HepG2 (cell line): Measurements from ENCODE around the gene CASTOR1. TPM values are rescaled to one million over a fixed set of nuclear protein-coding genes. Genes with fewer than 3 reads are reported as not detected.

Experiments
- ATAC-seq: fragments of 200-7000 bp; cut with Tn5 transposase; 3 replicates; pipeline ENCODE4 v1.9.1; 2020; ENCODE audit warnings: mild to moderate bottlenecking, moderate library complexity
- BruUV-seq: library from RNA; stranded (reverse); fragments of 400-500 nt; replicated peaks from 2 replicates; lab custom pipeline; 2021; lab: Mats Ljungman, UMichigan
- CTCF ChIA-PET: fragments of 300-600 bp; formaldehyde crosslinking; extraction: SDS; loops from one replicate; lab custom pipeline; 2021; ENCODE audit warnings: low total read pairs, inconsistent platforms, low intra/inter-chr PET ratio; lab: Yijun Ruan, JAX
- POLR2A ChIA-PET: fragments of 350-600 bp; sonication (Branson Sonifier 250); formaldehyde crosslinking; loops from one replicate; lab custom pipeline; 2020; ENCODE audit warnings: antibody characterized with exemption, inconsistent platforms; lab: Yijun Ruan, JAX
- DNase-seq: peaks from one replicate; pipeline ENCODE4 v3.0.0-alpha.2; 2015; ENCODE audit warnings: low spot score
- FAIRE-seq: peaks from 3 replicates; lab custom pipeline; 2011; peaks lifted over from hg19 to GRCh38; lab: Jason Lieb, UNC
- H2AFZ ChIP-seq: one replicate; pipeline ENCODE4 v1.6.1; 2011; ENCODE audit warnings: low read length, inconsistent platforms
- H3K27ac ChIP-seq: fragments of 300-600 bp; 3 replicates; pipeline ENCODE4 v1.8.0; 2011; ENCODE audit warnings: mixed run types, mild to moderate bottlenecking, mixed read lengths, low read length, inconsistent platforms; ENCODE audit not compliant: insufficient read depth; ENCODE audit errors: extremely low read length
- H3K27me3 ChIP-seq, 2 experiments: fragments of 200-600 bp in 1 of 2; 2 replicates in 1 of 2; 3 replicates in 1 of 2; pipeline versions ENCODE4 v1.6.0 to v1.8.0; 2011; ENCODE audit warnings: low read length in 2 of 2, mild to moderate bottlenecking in 2 of 2, moderate library complexity in 2 of 2, inconsistent platforms in 1 of 2; ENCODE audit not compliant: insufficient read depth in 2 of 2, control insufficient read depth in 1 of 2
- H3K36me3 ChIP-seq, 2 experiments: fragments of 200-600 bp in 1 of 2; replicated peaks in 1 of 2; 2 replicates in 1 of 2; 3 replicates in 1 of 2; pipeline versions ENCODE4 v1.5.1 to v1.8.0; 2011; ENCODE audit warnings: low read length in 2 of 2, inconsistent platforms in 1 of 2; ENCODE audit not compliant: insufficient read depth in 2 of 2, control insufficient read depth in 1 of 2
- H3K4me1 ChIP-seq: 2 replicates; pipeline ENCODE4 v1.5.1; 2012; ENCODE audit warnings: low read length, inconsistent platforms; ENCODE audit not compliant: insufficient read depth
- H3K4me2 ChIP-seq: 2 replicates; pipeline ENCODE4 v1.6.0; 2011; ENCODE audit warnings: low read depth, low read length, inconsistent platforms
- H3K4me3 ChIP-seq, 3 experiments: fragments of 200-600 bp in 1 of 3; sonication (generic), shearing (Covaris generic) in 1 of 3; replicated peaks in 1 of 3; 2 replicates each; pipeline ENCODE4 v1.5.1; 2011 to 2016; ENCODE audit warnings: low read length in 3 of 3, inconsistent platforms in 2 of 3, low read depth in 2 of 3, mild to moderate bottlenecking in 2 of 3, control low read depth in 1 of 3, mixed read lengths in 1 of 3; ENCODE audit not compliant: insufficient read depth in 1 of 3
- H3K79me2 ChIP-seq: one replicate; pipeline ENCODE4 v1.6.1; 2011; ENCODE audit warnings: low read length, inconsistent platforms; ENCODE audit not compliant: insufficient read depth
- H3K9ac ChIP-seq: 2 replicates; pipeline ENCODE4 v1.6.0; 2011; ENCODE audit warnings: mild to moderate bottlenecking, low read depth, low read length, inconsistent platforms; ENCODE audit not compliant: insufficient read depth
- H3K9me3 ChIP-seq: 2 replicates; pipeline ENCODE4 v1.5.1; 2012; ENCODE audit warnings: mild to moderate bottlenecking, low read length
- H4K20me1 ChIP-seq: 2 replicates; pipeline ENCODE4 v1.6.0; 2011; ENCODE audit warnings: inconsistent platforms, mild to moderate bottlenecking, low read length, moderate library complexity; ENCODE audit not compliant: insufficient read depth
- BRF2 ChIP-seq: sonication (generic); formaldehyde crosslinking; IDR thresholded peaks from 2 replicates; pipeline ENCODE4 v1.8.1; 2022; ENCODE audit warnings: mild to moderate bottlenecking, missing genetic modification reagents
- FOSL2 ChIP-seq: sonication (generic); formaldehyde crosslinking; IDR thresholded peaks from 2 replicates; pipeline ENCODE4 v1.4.0; 2020; ENCODE audit warnings: missing genetic modification reagents
- GATA4 ChIP-seq: sonication (generic); IDR thresholded peaks from 2 replicates; pipeline ENCODE4 v1.6.1; 2016; ENCODE audit warnings: antibody characterized with exemption, low read depth, borderline replicate concordance
- HMGA1 ChIP-seq: sonication (generic); formaldehyde crosslinking; conservative IDR thresholded peaks from 2 replicates; pipeline ENCODE4 v1.4.0; 2020; ENCODE audit warnings: missing genetic modification reagents
- PCBP1 ChIP-seq: fragments of 200-400 bp; formaldehyde crosslinking; IDR thresholded peaks from 2 replicates; pipeline ENCODE4 v1.6.1; 2017; ENCODE audit warnings: mild to moderate bottlenecking, low read depth, low read length, borderline replicate concordance
- RARA ChIP-seq: IDR thresholded peaks from 2 replicates; pipeline ENCODE4 v1.6.1; 2016; ENCODE audit warnings: missing genetic modification reagents, missing compliant biosample characterization
- RFX1 ChIP-seq: fragments of 450-650 bp; IDR thresholded peaks from 2 replicates; pipeline ENCODE4 v1.6.1; 2017
- TAF15 ChIP-seq: fragments of 200-400 bp; formaldehyde crosslinking; IDR thresholded peaks from one replicate; pipeline ENCODE4 v1.6.1; 2018; ENCODE audit warnings: mild to moderate bottlenecking, low read depth, low read length; ENCODE audit not compliant: poor library complexity, severe bottlenecking
- TMF1 ChIP-seq: sonication (generic); formaldehyde crosslinking; IDR thresholded peaks from 2 replicates; pipeline ENCODE4 v1.8.1; 2022; ENCODE audit warnings: low read depth, missing genetic modification reagents
- YEATS4 ChIP-seq: sonication (generic); formaldehyde crosslinking; IDR thresholded peaks from 2 replicates; pipeline ENCODE4 v1.4.0; 2020; ENCODE audit warnings: missing genetic modification reagents, borderline replicate concordance
- ZNF558 ChIP-seq: sonication (generic); formaldehyde crosslinking; IDR thresholded peaks from 2 replicates; pipeline ENCODE4 v1.9.0; 2022; ENCODE audit warnings: mild to moderate bottlenecking, missing genetic modification reagents, borderline replicate concordance
- ZNF567 ChIP-seq: sonication (generic); formaldehyde crosslinking; IDR thresholded peaks from 2 replicates; pipeline ENCODE4 v1.8.1; 2023; ENCODE audit warnings: mild to moderate bottlenecking, missing genetic modification reagents, borderline replicate concordance
- WGBS: methylation state at CpG from one replicate; pipeline ENCODE4 v1.1.6; 2017; ENCODE audit warnings: low lambda C conversion rate; 5-methylcytosine and 5-hydroxymethylcytosine counted together
- in situ Hi-C: cut with HindIII; loops from 2 replicates; pipeline ENCODE4 v1.10.0; 2017; ENCODE audit warnings: low pct_unique_long_range_greater_than_20kb; ENCODE audit not compliant: extremely low pct_ligation_motif_present
- intact Hi-C: fragments of 100-400 bp; cut with micrococcal nuclease; formaldehyde crosslinking; loops from one replicate; pipeline ENCODE4 v1.10.0; 2022; ENCODE audit not compliant: unreplicated experiment
- polyA plus RNA-seq, 8 experiments: library from polyadenylated mRNA; depleted of rRNA in 3 of 8; stranded (reverse) in 7 of 8; unstranded in 1 of 8; fragments of >200 nt; fragmentation: Illumina TruSeq in 4 of 8; extraction: Trizol in 4 of 8; gene quantifications; 2 replicates each; pipeline versions ENCODE4 v1.2.1 to v1.2.3, GENCODE V29; 2011 to 2016; ENCODE audit warnings: low read depth in 4 of 8, missing spikeins in 1 of 8, mixed read lengths in 1 of 8; ENCODE audit not compliant: insufficient read depth in 1 of 8
- total RNA-seq, 5 experiments: library from RNA; depleted of rRNA; stranded (reverse); fragments of >200 nt; fragmentation: Illumina TruSeq; extraction: Trizol; gene quantifications; 2 replicates each; pipeline ENCODE4 v1.2.3, GENCODE V29; 2016; ENCODE audit warnings: low read depth in 1 of 5

Gene CASTOR1
- total and polyA plus RNA-seq, 2 of the 13 experiments (the other 11 are each of a cell fraction or from before 2014, with no cell fraction given): 2.6 to 4.4 TPM

- ATAC-seq: no peak
- H3K4me2 ChIP-seq: no peak overlapping the region
- no peak overlapping the region for H2AFZ ChIP-seq
- no TSS peak for BruUV-seq
- ChIA-PET CTCF (no interaction called here), POLR2A (no interaction called here)
- no peaks in the 10 kb centered on the region for H3K36me3 ChIP-seq
- peaks cover 48% of the 10 kb centered on the region for H3K4me1 ChIP-seq
- 81% methylated on average over 17 of the region's 17 CpGs for WGBS
- TF ChIP-seq ZNF558 (CRISPR knock-in tag) (no peak), RARA (CRISPR knock-in tag) (no peak), PCBP1 (no peak), BRF2 (CRISPR knock-in tag) (no peak), RFX1 (no peak), TAF15 (no peak), GATA4 (no peak), TMF1 (CRISPR knock-in tag) (no peak), ZNF567 (CRISPR knock-in tag) (no peak), HMGA1 (CRISPR knock-in tag) (no peak), FOSL2 (CRISPR knock-in tag) (no peak), YEATS4 (CRISPR knock-in tag) (no peak)
- no peak overlapping the region for H3K9ac ChIP-seq
- H3K27me3 ChIP-seq: peaks cover 0 to 32% of the 10 kb centered on the region in 2 experiments; a peak in 3 of 5 replicates
- in situ Hi-C loops (no loop called here), intact Hi-C loops (no loop called here)
- H4K20me1 ChIP-seq: no peaks in the 10 kb centered on the region
- H3K27ac ChIP-seq: no peak overlapping the region
- FAIRE-seq: no peak
- H3K79me2 ChIP-seq: no peaks in the 10 kb centered on the region
- DNase-seq: no peak
- H3K9me3 ChIP-seq: no peaks in the 10 kb centered on the region
- no peak overlapping the region for H3K4me3 ChIP-seq
These were observed 49.6 kb downstream of the CASTOR1 start for GRCh38 chr22:30239488-30240405.
